Thyroid gland (tissue), 4 donors: ENCODE data around the gene STK31. TPM values are rescaled to one million over a fixed set of nuclear protein-coding genes. Genes with fewer than 3 reads are reported as not detected.
"Not testable (repeated sequence)": the region's sequence is repeated elsewhere in the genome, so short reads cannot be mapped to it uniquely, and the experiment has no call there.

ENCODE experiments used
- DNase-seq, 2 donors: peaks; one replicate each; pipeline ENCODE4 v3.0.0-alpha.2; 2019
- H3K27ac ChIP-seq, 3 donors: fragments of 200-600 bp; sonication (generic); 1 replicate in 2 of 3; 2 replicates in 1 of 3; pipeline ENCODE4 v1.5.1; 2016 to 2019; ENCODE audit warnings: mild to moderate bottlenecking in 1 of 3, moderate library complexity in 1 of 3
- H3K27me3 ChIP-seq: fragments of 200-600 bp; sonication (generic); one replicate; pipeline ENCODE4 v1.5.1; 2019
- H3K36me3 ChIP-seq, 2 donors: fragments of 200-600 bp; sonication (generic); one replicate each; pipeline ENCODE4 v1.5.1; 2016 to 2019
- H3K4me1 ChIP-seq, 2 donors: fragments of 200-600 bp; sonication (generic); one replicate each; pipeline ENCODE4 v1.5.1; 2017 to 2019
- H3K4me3 ChIP-seq, 3 donors: fragments of 200-600 bp; sonication (generic); replicated peaks in 1 of 3; 1 replicate in 2 of 3; 2 replicates in 1 of 3; pipeline ENCODE4 v1.5.1; 2016; ENCODE audit warnings: mild to moderate bottlenecking in 1 of 3
- H3K9me3 ChIP-seq: fragments of 200-600 bp; sonication (generic); one replicate; pipeline ENCODE4 v1.5.1; 2017
- CTCF ChIP-seq, 6 experiments: fragments of 200-600 bp in 3 of 6; fragments of 450-650 bp in 3 of 6; sonication (generic) in 3 of 6; IDR thresholded peaks; one replicate each; pipeline ENCODE4 v1.5.1; 2016 to 2019; ENCODE audit warnings: antibody characterized with exemption in 6 of 6, mild to moderate bottlenecking in 2 of 6, inconsistent platforms in 1 of 6, moderate library complexity in 1 of 6
- POLR2A ChIP-seq, 2 donors: fragments of 450-650 bp; IDR thresholded peaks; one replicate each; pipeline ENCODE4 v1.6.1; 2017; ENCODE audit warnings: antibody characterized with exemption in 2 of 2, mild to moderate bottlenecking in 2 of 2, moderate library complexity in 1 of 2
- WGBS, 2 donors: methylation state at CpG; one replicate each; pipeline ENCODE4 v1.1.5; 2017; 5-methylcytosine and 5-hydroxymethylcytosine counted together
- intact Hi-C: fragments of 100-400 bp; cut with DNase I; formaldehyde crosslinking; loops from one replicate; pipeline ENCODE4 v1.15.1; 2023
- total RNA-seq, 4 donors: library from RNA; depleted of rRNA; stranded (reverse); fragments of >200 nt; gene quantifications; one replicate each; pipeline ENCODE4 v1.2.3, GENCODE V29; 2016

The STK31 gene
- total RNA-seq, 4 donors from 2014 or later = 0.27 to 2.3 (median 0.70) TPM

- no peak for TF ChIP-seq POLR2A (IDR thresholded peaks at IDR 0.05)
- no peak for TF ChIP-seq CTCF (IDR thresholded peaks at IDR 0.05)
- intact Hi-C loops = no loop called here
- WGBS, 2 donors = 76 to 80% methylated on average over 3 of the region's 3 CpGs
Observed at GRCh38 chr7:23864973-23865372, 155.0 kb downstream of the STK31 start.

GRCh38 chr7:23873306-23873705, 163.3 kb downstream of the STK31 start:
- intact Hi-C loops = no loop called here
- Histone ChIP-seq H3K27ac (no peak overlapping the region), H3K4me1 (no peaks in the 10 kb centered on the region), H3K9me3 (no peaks in the 10 kb centered on the region), H3K27me3 (no peaks in the 10 kb centered on the region), H3K4me3 (no peak overlapping the region), H3K36me3 (no peaks in the 10 kb centered on the region)
- 73 to 93% methylated on average over 1 of the region's 1 CpG for WGBS, 2 donors
- no peak for DNase-seq
- TF ChIP-seq CTCF (IDR thresholded peaks at IDR 0.05) (no peak), POLR2A (IDR thresholded peaks at IDR 0.05) (no peak)

More at GRCh38 chr7:23864973-23865372, 155.0 kb downstream of the STK31 start:
- Histone ChIP-seq H3K36me3 (no peaks in the 10 kb centered on the region), H3K4me1 (no peaks in the 10 kb centered on the region), H3K27ac (no peak overlapping the region), H3K27me3 (no peaks in the 10 kb centered on the region), H3K4me3 (no peak overlapping the region), H3K9me3 (no peaks in the 10 kb centered on the region)
- no peak for DNase-seq

DNA sequence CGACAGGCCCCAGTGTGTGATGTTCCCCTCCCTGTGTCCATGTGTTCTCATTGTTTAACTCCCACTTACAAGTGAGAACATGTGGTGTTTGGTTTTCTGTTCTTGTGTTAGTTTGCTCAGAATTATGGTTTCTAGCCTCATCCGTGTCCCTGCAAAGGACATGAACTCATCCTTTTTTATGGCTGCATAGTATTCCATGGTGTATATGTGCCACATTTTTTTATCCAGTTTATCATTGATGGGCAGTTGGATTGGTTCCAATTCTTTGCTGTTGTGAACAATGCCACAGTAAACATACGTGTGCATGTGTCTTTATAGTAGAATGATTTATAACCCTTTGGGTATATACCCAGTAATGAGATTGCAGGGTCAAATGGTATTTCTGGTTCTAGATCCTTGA, 166.5 kb downstream of the STK31 start:
- H3K4me1 ChIP-seq, H3K9me3 ChIP-seq, H3K4me3 ChIP-seq, H3K27me3 ChIP-seq, H3K27ac ChIP-seq, H3K36me3 ChIP-seq, intact Hi-C loops, DNase-seq: not testable (repeated sequence)
- WGBS, 2 donors = 77 to 89% methylated on average over 3 of the region's 3 CpGs

Other genes starting within 250 kb of the STK31 start
- 1 to 10 TPM in 3 of 4 donors, under 1 TPM in 1; 0.67 to 5.2 (median 3.4) TPM for gene IGF2BP3, start 239.7 kb upstream of the STK31 start, total RNA-seq
- 10 to 100 TPM; 31.6 to 49.0 (median 42.8) TPM for gene TRA2A, start 178.2 kb upstream of the STK31 start, total RNA-seq
- 10 to 100 TPM; 21.1 to 26.8 (median 23.9) TPM for gene CCDC126, start 112.8 kb upstream of the STK31 start, total RNA-seq
- gene FAM221A, start 30.0 kb upstream of the STK31 start, total RNA-seq = 10 to 100 TPM; 12.9 to 28.2 (median 14.9) TPM